DND-41 (cell line): ENCODE measurements around the gene ACMSD.

Source experiments
- ATAC-seq: fragments of 200-7000 bp; cut with Tn5 transposase; 3 replicates; pipeline ENCODE4 v1.9.1; 2021; ENCODE audit warnings: low read depth; ENCODE audit not compliant: insufficient read depth
- DNase-seq: peaks from one replicate; pipeline ENCODE4 v3.0.0-alpha.2; 2020
- H2AFZ ChIP-seq: 2 replicates; pipeline ENCODE4 v1.6.0; 2012; ENCODE audit warnings: low read depth, low read length
- H3K27ac ChIP-seq: 2 replicates; pipeline ENCODE4 v1.5.1; 2012; ENCODE audit warnings: low read length, inconsistent platforms
- H3K27me3 ChIP-seq: fragments of 200-600 bp; sonication (generic); 2 replicates; pipeline ENCODE4 v1.6.0; 2012; ENCODE audit warnings: low read length, mild to moderate bottlenecking, inconsistent platforms; ENCODE audit not compliant: insufficient read depth, poor library complexity
- H3K36me3 ChIP-seq: 2 replicates; pipeline ENCODE4 v1.5.1; 2012; ENCODE audit warnings: low read length, inconsistent platforms; ENCODE audit not compliant: insufficient read depth
- H3K4me1 ChIP-seq: 2 replicates; pipeline ENCODE4 v1.5.1; 2012; ENCODE audit warnings: mild to moderate bottlenecking, low read length; ENCODE audit not compliant: insufficient read depth
- H3K4me2 ChIP-seq: 2 replicates; pipeline ENCODE4 v1.6.0; 2012; ENCODE audit warnings: mild to moderate bottlenecking, moderate library complexity, low read length, inconsistent platforms; ENCODE audit not compliant: insufficient read depth
- H3K4me3 ChIP-seq, 2 experiments: fragments of 200-600 bp in 1 of 2; shearing (Covaris generic) in 1 of 2; 2 replicates each; pipeline ENCODE4 v1.5.1; 2012 to 2016; ENCODE audit warnings: inconsistent platforms in 2 of 2, low read length in 2 of 2, mild to moderate bottlenecking in 2 of 2, low read depth in 1 of 2, moderate library complexity in 1 of 2
- H3K79me2 ChIP-seq: 2 replicates; pipeline ENCODE4 v1.6.0; 2012; ENCODE audit warnings: low read length, inconsistent platforms; ENCODE audit not compliant: insufficient read depth
- H3K9ac ChIP-seq: 2 replicates; pipeline ENCODE4 v1.6.0; 2012; ENCODE audit warnings: low read depth, mild to moderate bottlenecking, inconsistent platforms, low read length, moderate library complexity
- H3K9me3 ChIP-seq: 2 replicates; pipeline ENCODE4 v1.5.1; 2012; ENCODE audit warnings: low read length, moderate library complexity, mild to moderate bottlenecking, inconsistent platforms; ENCODE audit not compliant: insufficient read depth, severe bottlenecking
- H4K20me1 ChIP-seq: 2 replicates; pipeline ENCODE4 v1.6.0; 2012; ENCODE audit warnings: low read length; ENCODE audit not compliant: insufficient read depth
- EZH2 ChIP-seq: IDR thresholded peaks from 3 replicates; pipeline ENCODE4 v1.6.1; 2012; ENCODE audit warnings: borderline replicate concordance, low read depth, mild to moderate bottlenecking, moderate library complexity, low read length, inconsistent platforms; ENCODE audit not compliant: severe bottlenecking
- TF ChIP-seq, protein P1 (sequence below): IDR thresholded peaks from 2 replicates; pipeline ENCODE4 v1.5.1; 2012; ENCODE audit warnings: borderline replicate concordance, low read length, moderate library complexity, mild to moderate bottlenecking; ENCODE audit not compliant: poor library complexity, severe bottlenecking; ENCODE audit errors: extremely low read depth

The ACMSD gene

DNA sequence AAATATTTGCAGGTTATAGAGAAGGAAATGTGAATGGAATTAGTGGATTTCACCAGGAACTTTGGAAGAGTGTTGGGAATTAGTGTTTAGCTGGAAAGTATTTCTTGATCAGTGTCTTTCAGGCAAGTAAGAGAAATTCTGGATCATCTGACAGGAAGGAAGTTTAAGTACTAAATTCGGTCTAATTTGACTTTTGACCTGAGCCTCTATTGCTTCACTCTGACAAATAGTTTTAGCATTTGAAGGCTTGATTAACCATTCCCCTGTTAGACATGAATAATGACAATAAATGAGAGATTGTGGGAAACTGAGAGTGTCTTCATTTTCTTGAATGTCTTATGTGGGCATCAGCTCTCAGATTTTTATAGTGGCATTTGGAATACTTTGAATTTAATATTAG, 96.2 kb downstream of the ACMSD start:
- no peaks in the 10 kb centered on the region for H3K27me3 ChIP-seq
- no peak for ATAC-seq
- no peak overlapping the region for H3K27ac ChIP-seq
- H3K4me1 ChIP-seq = no peaks in the 10 kb centered on the region
- peaks cover 73% of the 10 kb centered on the region for H4K20me1 ChIP-seq
- no peak overlapping the region for H3K4me2 ChIP-seq
- H3K36me3 ChIP-seq = peaks cover 72% of the 10 kb centered on the region
- no peak overlapping the region for H3K9ac ChIP-seq
- H2AFZ ChIP-seq = no peak overlapping the region
- H3K4me3 ChIP-seq = no peak overlapping the region
- H3K79me2 ChIP-seq = peaks cover 98% of the 10 kb centered on the region
- no peak for DNase-seq
- no peak for TF ChIP-seq EZH2
- TF ChIP-seq, protein P1, sequence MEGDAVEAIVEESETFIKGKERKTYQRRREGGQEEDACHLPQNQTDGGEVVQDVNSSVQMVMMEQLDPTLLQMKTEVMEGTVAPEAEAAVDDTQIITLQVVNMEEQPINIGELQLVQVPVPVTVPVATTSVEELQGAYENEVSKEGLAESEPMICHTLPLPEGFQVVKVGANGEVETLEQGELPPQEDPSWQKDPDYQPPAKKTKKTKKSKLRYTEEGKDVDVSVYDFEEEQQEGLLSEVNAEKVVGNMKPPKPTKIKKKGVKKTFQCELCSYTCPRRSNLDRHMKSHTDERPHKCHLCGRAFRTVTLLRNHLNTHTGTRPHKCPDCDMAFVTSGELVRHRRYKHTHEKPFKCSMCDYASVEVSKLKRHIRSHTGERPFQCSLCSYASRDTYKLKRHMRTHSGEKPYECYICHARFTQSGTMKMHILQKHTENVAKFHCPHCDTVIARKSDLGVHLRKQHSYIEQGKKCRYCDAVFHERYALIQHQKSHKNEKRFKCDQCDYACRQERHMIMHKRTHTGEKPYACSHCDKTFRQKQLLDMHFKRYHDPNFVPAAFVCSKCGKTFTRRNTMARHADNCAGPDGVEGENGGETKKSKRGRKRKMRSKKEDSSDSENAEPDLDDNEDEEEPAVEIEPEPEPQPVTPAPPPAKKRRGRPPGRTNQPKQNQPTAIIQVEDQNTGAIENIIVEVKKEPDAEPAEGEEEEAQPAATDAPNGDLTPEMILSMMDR = no peak
- H3K9me3 ChIP-seq = no peaks in the 10 kb centered on the region

DNA sequence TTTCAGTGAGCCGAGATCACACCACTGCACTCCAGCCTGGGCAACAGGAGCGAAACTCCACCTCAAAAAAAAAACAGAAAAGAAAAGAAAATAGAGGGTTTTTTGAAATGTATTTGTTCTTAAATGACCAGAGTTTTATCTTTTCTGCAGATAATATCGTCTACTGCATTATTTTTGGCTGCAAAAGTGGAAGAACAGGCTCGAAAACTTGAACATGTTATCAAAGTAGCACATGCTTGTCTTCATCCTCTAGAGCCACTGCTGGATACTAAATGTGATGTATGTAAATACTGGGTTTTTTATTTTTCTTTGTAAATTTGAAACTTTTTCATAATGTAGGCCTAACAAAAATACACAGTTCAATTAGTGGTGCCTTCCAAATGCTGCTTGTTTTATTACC, 98.3 kb downstream of the ACMSD start:
- Histone ChIP-seq H3K27ac (no peak overlapping the region), H3K4me2 (no peak overlapping the region), H4K20me1 (peaks cover 63% of the 10 kb centered on the region), H3K9ac (no peak overlapping the region), H3K4me3 (no peak overlapping the region), H3K9me3 (no peaks in the 10 kb centered on the region), H3K4me1 (no peaks in the 10 kb centered on the region), H2AFZ (no peak overlapping the region), H3K27me3 (no peaks in the 10 kb centered on the region), H3K79me2 (peaks cover 92% of the 10 kb centered on the region), H3K36me3 (peaks cover 80% of the 10 kb centered on the region)
- no peak for TF ChIP-seq EZH2
- TF ChIP-seq, protein P1 = no peak
- ATAC-seq (no peak), DNase-seq (no peak)

DNA sequence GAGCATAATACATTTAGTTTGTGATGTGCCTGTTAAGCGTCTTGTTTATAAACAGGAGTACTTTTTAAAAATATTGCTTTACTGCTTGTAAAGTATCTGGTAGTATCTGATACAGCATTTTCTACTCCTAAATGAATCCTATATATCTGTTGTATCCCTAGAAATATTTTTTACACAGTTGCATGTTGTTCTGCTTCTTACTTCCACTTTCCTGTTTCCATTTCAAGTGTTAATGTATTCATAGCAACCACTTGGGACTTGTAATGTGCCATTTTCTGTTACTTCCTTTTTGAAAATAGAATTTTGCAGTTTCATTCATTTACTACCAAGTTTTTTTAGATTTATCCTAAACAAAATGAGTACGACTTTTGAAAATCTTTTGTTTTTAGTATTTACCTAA, 105.1 kb downstream of the ACMSD start:
- H3K9me3 ChIP-seq = no peaks in the 10 kb centered on the region
- H3K4me2 ChIP-seq = no peak overlapping the region
- H3K36me3 ChIP-seq = peaks cover 77% of the 10 kb centered on the region
- H3K27me3 ChIP-seq = no peaks in the 10 kb centered on the region
- H4K20me1 ChIP-seq = peaks cover 17% of the 10 kb centered on the region; the same call in 1 of the 2 replicates
- no peak overlapping the region for H3K27ac ChIP-seq
- TF ChIP-seq, protein P1 = no peak
- no peak for TF ChIP-seq EZH2
- no peak overlapping the region for H2AFZ ChIP-seq
- no peak overlapping the region for H3K9ac ChIP-seq
- H3K79me2 ChIP-seq = peaks cover 56% of the 10 kb centered on the region
- no peak overlapping the region for H3K4me3 ChIP-seq
- no peaks in the 10 kb centered on the region for H3K4me1 ChIP-seq
- ATAC-seq (no peak), DNase-seq (no peak)

DNA sequence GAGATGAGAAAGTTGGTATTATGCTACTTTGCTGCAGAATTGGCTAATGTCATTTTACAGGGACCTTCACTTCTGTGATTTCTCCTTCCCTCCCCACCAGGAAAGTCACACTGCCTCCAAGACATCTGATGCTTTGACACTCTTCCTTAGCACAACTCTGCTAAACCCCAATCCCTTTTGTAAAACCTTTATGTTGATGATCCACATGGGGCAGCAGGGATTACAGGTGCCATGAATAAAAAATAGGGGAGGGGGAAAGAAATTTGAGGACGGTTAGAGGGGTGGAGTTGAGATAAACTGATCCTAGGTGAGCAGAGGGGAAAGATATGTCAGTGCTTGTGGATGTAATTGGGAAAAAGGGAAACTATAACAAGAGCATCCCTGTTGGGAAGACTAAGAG, 106.6 kb downstream of the ACMSD start:
- peaks cover 78% of the 10 kb centered on the region for H3K36me3 ChIP-seq
- no peaks in the 10 kb centered on the region for H3K4me1 ChIP-seq
- H4K20me1 ChIP-seq = peaks cover 17% of the 10 kb centered on the region; the same call in 1 of the 2 replicates
- no peaks in the 10 kb centered on the region for H3K9me3 ChIP-seq
- H3K27ac ChIP-seq = no peak overlapping the region
- H3K79me2 ChIP-seq = peaks cover 44% of the 10 kb centered on the region
- no peaks in the 10 kb centered on the region for H3K27me3 ChIP-seq
- TF ChIP-seq EZH2 = no peak
- TF ChIP-seq, protein P1 = no peak
- no peak for ATAC-seq
- H3K4me2 ChIP-seq = no peak overlapping the region
- H2AFZ ChIP-seq = no peak overlapping the region
- no peak overlapping the region for H3K9ac ChIP-seq
- no peak for DNase-seq
- no peak overlapping the region for H3K4me3 ChIP-seq
